Embryonic facial prominence (tissue), 1 donor: ENCODE measurements around the gene PHF13.

Experiments
- DNase-seq: peaks from one replicate; pipeline ENCODE4 v3.0.0-alpha.2; 2016; ENCODE audit errors: extremely low spot score

The PHF13 gene

DNA sequence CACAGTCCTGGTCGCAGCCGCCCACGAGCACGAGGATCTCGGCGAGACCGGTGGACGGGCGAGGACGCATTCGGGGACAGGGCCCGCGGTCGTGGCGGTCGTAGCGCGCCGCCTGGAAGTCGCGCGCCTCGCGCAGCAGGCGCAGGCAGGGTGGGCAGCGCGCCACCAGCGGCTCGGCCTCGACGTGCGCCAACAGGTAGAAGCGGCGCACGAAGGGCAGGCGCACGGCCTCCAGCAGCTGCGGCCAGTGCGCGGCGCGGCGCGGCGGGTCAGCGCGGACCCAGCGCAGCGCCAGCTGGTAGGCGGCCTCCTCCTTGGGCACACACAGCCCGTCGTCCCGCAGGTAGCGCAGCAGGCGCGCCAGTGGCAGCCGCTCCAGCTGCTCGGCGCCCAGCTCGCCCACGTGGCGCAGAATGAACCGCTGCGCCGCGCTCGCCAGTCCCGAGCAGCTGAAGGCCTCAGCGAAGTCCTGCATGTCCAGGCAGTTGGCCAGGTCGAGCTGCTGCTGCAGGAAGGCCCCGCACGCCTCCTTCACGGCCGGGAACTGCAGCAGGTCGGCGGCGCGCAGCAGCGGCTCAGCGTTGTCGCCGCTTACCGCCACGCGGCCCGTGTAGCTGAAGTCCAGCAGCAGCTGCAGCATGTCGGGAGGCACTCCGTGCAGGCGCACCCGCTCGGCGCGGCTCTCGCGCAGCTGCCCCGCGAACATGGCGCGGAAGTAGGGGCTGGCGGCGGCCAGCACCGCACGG, 11.4 kb upstream of the PHF13 start:
- no peak for DNase-seq

DNA sequence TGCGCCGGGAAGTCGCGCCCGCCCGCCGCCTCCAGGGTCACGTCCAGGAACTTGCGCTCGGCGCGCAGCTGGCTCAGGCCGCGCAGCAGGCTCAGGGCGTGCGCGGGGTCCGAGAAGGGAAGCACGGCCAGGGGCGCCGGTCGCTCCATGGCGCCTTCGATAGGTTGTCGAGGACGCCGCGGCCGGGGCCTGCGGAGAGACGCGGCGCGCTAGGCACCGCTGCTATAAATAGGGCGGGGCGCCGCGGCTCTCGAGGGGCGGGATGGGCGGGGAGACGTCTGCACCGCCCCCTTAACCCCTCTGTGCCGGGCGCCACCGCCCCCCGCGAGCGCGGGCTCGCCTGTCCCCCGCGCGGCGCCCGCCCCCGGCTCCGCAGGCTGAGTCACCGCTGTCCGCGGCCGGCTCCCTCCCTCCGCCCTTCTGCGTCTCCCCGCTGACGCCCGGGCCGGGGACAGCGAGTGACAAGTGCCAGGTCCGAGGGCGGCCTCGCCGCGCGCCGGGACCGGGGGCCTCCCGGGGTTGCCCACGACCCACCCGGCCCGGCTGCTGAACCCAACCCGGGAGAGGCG, 10.8 kb upstream of the PHF13 start, which contains the start of gene KLHL21:
Gene KLHL21, minus strand, starts transcription at position 201 of the 569 bp plus-strand sequence. Its CDS starts 52 bp downstream, at position 149.
- DNase-seq: peak; percentile 70

DNA sequence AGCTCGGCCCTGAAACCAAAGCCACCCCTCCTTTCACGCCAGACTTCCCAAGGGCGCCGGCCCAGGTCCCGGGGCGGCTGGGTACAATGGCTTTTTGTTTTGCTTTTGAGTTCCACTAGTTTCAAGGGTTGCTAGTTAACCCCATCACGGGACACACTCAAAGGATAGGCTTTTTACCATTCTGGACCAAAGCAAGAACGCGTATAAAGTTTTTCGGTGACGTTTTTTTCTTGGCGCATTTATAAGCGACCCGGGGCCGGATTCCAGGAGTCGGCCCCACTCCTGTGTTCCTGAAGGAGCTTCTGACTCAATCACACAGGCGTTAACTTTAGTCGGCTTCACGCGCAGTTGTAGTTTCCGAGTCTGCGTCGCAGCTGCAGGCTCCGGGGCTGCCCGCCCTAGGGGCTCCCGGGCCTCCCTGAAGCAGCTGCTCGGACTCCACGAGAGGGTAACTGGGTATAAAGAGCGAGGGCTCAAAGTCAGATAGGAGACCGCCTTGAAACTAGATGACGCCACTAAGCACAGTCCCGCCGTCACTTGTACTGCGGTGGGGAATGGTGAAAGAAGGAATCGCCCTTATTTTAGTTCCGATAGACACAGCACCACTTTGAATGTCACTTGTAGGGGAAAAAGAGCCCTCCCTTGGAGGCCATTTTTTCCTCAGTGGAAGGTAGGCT, 10.2 kb upstream of the PHF13 start:
- DNase-seq: peak; percentile 48

DNA sequence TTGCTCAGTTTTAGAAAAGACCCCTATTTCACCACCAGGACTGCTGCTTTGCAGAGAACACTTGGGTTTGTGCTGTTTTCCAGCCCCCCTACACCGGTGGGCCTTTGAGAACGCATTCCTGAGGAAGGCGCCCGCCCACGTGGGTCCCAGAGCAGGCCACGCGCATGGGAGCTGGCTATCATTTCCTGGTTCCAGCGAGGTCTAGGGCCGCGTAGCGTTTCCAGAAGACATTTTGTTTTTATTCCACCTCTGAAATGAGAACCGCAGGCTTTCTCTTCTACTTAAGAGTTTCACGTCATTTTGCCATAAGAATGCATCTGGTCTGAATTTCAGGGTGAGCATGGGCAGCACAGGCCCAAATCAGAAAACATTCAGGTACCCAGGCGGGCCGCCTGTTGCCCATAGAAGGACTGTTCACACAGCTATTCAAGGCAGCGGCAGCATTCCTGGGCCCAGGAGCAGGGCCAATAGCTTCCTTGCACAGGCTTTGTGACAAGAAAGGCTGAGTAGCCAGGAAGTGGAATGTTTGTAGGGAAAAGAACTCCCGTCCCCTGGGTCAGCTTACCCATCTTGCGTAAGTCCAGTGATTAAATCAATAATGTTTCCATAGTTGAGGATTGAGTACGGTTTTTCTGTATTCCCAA, 9.5 kb upstream of the PHF13 start:
- peak; percentile 76 for DNase-seq

DNA sequence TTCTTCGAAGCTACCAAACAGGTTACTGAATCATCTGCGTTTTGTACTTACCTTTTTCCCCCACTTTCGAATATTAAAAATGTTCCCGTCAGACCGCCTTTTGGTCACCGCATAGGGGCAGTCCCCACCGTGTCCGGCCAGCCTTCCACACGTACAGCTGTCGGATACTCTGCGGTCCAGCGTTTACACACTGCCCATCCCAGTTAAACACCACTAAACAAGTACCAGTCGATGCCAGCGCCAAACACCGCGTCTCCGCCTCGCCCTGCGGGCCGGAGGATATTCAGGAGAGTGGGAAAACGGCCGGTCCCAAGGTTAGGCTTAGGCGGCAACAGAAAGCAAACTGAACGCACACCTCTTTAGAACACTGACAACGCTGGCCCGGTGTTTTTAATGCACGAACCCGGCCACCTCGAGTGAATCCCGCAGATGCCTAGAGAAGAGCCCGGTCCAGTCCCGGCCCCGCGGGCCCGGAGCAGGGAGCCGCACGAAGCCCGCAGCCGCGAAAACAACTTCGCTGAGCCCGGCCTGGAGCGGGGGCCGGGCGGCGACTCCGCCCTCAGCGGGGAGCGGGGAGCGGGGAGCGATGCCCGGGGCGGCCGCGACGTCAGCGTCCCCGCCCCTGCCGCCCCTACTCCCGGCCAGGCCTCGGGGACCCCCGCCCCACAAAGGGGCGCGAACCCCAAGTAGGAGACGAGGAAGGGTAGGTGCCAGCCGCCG, 730 bp upstream of the PHF13 start:
- DNase-seq: peak; percentile 41

DNA sequence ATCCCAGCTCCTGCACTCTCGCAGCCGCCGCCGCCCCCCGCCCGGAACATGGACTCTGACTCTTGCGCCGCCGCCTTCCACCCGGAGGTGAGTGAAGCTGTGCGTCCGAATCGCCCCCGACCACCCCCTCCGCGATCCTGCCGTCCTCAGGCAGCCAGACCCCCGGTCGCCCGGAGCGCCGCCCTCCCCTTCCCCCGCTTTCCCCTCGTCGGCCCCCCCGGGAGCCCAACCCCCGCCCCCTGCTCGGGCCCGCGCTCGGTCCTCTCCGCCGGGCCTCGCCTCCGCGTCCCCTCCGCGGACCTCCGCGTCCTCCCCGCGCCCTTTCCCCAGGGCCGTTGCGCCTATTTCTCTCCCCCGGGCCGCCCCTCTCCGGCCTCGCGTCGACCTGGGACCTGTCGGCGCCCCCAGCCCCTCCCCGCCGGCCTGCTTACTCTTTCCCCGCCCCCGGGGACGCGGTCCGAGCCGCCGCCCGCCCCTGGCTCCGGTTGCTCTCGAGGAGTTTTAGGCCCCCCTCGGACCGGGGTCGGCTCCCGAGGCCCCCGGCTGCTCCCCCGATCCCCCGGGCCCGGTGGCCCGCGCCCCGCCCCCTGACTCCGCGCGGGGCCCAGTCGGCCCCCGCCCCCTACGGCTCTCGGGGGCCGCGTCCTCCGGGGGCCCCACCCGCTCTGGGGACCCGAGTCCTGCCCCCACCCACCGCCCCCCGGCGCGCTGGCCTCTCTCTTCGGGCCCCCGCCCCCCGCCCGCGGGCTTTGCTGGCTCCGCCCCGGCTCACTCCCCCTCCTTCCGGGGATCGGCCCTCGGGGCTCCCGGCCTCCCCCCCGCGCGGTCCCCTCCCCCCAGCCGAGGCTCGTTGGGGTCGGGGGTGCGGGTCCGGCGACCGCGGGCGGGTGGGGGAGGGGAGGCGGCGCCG, 743 bp downstream of the PHF13 start:
- no peak for DNase-seq

DNA sequence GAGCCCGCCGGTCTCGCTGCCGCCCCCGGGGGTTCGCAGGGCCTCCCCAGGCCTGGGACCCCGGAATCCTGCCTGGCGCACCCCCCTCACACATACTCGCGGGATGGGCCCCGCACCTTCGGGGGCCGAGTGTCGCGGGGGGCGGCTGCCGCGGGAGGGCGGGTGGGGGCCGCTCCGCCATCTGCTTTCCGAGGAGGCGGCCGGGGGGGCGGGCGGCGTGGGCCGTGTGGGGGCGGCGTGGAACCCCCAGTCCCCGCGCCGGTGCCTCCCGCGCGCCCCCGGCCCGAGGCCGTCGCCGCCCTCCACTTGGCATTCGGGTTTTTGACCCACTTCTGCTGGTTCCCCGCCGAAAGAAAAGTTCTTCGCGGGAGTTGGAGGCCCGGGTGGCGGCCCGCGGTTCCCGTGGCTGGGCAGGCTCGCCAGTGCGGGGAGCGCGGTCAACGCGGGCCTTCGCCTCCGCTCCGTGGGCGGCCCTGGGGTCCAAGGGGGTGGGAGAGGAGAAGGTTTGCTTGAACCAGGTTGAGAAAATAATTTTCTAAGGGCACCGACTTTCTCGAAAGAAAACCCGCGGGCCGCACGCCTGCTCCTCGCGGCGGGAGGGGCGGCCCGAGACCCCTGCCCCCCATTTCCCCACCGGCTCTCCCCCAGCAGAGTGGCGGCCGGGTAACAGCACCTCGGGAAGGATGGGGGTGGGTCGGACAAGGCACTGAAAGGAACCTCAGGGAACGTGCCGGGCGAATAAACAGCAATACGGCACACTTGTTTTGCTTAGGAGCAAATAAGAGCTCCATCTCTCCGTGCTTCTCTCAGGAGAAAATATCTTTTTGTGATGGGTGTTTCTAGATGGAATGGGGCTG, 1.6 kb downstream of the PHF13 start:
- no peak for DNase-seq

DNA sequence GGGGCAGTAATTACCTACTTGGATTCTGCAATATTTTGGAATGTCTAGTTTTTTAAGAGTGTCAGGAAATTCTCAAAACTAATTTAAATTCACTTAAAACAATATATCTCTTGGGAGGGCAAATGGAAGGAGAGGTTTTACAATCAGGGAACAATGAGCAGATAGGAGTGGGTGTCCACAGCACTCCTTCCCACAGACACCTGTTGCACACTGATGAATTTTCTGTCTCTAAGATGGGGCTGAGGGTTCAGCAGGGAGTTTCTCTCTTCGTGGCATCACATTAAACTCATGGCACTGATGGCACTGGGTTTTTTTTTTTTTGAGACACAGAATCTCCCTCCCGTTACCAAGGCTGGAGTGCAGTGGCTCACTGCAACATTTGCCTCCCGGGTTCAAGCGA, 5.5 kb downstream of the PHF13 start:
- no peak for DNase-seq

DNA sequence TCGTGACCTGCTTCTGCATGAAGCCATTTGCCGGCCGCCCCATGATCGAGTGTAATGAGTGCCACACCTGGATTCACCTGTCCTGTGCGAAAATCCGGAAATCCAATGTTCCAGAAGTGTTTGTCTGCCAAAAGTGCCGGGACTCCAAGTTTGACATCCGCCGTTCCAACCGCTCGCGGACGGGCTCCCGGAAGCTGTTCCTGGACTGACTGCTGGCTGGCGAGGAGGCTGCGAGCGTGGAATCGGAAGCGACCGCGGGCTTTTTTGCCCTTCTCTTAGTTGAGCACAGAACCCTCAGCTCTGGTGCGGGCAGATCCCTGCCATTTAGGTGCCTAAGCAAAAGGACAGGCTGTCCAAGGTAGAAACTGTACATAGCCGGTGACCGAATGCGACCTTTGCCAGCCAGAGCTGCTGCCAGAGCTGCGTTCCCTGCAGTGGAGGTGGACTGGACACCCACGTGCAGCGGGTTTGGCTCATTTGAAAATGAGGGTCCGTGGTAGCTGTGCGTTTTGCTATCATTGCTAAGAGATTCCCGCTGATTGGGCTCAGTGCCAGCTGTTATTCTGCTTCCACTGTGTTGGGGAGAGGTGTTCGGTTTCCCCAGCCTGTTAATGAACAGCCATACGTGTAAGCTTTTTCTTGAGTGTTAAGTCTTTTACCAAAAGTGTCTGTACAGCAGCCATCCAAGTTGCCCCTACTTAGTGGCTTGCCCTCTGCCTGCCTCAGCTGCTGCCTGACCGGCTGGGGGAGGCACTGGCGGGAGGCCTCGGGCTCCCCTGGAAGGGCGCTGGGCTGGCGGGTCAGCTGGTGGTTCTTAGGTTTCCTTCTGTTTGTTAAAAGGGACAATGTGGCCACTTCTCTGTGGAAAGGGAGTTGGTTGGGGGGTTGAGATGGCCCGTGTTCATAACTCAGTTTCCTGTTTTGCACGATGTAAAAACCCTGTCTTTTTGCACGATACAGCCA, 8.2 kb downstream of the PHF13 start:
- no peak for DNase-seq

DNA sequence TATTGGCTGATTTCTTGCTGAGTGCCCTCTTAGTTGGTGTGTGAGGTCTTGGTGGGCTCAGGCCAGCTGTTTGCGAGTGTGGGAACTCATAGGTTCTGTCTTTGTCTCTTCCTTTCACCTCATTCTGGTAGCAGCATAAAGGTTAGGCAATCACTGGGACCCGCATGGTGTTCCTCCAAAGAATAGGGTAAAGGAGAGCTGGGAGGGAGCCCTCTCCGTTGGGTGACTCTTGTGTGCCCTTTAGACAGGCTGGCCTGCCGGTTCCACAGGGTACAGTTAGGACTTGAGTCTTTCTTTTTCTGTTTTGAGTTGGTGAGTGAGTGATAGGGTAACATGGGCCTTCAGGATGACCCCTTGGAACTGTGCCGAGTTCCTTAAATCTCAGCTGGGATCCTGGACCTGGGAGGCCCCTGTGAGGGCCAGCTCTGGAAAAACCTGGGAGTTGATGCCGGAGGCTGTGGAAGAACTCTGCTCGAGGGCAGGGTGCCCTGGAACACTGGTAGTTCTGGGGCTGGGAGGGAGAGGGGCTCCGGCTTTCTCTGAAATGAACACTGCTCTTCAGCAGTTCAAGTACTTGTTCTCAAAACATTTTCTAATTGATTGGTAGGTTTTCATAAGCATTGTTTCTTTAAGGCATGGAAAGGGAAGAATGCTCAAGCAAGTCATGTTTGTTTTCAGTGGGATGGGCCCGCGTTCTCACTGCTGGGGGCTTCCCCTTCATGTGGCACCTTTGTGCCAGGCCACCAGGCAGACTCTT, 9.0 kb downstream of the PHF13 start:
- DNase-seq: no peak

DNA sequence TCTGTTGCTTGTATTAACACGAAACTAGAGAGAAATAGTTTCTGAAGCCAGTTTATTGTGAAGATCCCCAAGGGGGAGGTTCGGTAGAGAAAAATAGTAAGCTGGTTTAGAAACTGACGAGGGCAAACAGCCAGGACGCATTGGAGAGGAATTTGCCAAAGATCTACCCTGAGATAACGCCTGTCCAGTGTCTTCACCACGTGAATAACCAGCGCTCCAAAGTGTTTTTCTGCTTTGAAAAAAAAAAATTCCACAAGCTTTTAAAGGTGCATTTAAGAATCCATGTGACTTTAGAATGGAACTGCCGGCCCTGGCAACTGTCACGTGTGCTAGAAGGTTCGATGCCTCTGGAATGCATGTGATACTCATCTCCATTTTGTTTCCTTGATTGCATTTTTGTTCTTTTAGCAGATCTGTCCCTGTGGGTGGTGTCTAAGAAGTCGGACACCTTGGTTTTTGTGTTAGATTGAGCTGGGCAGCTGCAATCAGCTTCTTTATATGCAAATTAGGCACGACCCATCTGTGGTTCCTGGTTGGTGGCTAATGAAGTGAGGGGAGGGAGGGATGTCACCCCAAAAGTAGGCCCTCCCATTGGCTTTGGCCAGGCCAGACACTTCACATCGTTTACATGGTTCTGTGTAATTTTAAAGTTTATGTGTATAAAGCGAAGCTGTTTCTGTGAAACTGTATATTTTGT, 9.9 kb downstream of the PHF13 start:
- no peak for DNase-seq

DNA sequence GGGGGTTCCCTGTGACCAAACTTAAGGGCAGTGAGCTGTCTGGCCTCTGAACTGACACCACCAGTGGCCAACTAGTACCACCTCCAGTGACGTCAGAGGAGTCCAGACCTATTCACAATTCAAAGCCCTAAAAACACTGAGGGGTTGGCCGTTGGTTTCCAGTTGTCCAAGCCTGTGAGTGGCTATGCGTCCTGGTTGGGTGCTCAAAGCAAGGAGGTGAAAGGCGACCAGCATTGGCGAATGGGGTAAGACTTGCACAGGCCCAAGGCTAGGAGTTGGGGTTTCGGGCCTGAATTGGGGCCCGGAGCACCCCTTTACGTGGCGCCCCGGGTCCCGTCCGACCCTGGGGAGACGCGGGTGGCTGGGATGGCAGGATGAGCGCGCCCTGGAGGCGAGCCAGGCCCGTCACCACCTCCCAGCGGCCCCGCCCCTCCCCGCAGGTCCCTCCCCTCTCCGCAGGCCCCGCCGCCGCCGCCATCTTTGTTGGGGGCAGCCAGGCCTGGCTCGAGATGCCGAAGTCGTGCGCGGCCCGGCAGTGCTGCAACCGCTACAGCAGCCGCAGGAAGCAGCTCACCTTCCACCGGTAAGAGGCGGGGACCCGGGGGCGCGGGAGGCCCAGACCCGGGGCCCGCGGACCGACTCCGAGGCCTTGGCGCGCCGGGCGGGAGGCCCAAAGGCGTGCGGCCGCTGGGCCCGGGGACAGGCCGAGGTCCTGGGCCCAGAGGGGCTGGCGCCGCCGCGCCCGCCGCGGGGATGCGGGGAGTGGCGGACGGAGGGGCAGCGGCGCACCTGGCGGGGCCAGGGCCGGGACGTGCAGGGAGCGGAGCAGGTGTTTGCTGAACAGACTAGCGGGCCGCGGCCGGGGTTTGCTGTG, 11.4 kb downstream of the PHF13 start, which contains the start of gene THAP3:
Gene THAP3, plus strand, starts transcription at position 159 of the 874 bp plus-strand sequence. Its CDS starts 351 bp downstream, at position 510.
- no peak for DNase-seq

DNA sequence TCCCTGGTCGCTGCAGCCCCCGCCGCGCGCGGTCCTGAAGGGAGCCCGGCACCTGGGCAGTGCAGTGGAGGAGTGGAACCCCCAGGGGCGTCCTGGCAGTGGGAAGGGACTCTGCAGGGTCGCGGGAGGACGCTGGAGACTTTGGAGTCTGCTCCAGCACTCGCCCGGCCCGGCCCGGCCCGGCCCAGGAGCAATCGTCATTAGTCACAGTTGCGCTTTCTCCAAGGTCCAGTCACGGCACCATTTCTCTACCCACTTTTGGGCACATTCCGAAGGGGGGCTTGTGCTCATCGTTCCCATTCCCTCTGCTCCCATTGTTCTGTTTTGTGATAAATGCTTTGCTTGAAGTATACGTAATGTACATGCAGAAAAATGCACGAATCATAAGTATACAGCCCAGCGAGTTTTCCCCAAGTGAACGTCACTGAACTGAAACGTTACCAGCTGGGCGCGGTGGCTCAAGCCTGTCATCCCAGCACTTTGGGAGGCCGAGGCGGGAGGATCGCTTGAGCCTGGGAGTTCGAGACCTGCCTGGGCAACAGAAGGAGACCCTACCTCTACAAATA, 12.1 kb downstream of the PHF13 start:
- DNase-seq: no peak

DNA sequence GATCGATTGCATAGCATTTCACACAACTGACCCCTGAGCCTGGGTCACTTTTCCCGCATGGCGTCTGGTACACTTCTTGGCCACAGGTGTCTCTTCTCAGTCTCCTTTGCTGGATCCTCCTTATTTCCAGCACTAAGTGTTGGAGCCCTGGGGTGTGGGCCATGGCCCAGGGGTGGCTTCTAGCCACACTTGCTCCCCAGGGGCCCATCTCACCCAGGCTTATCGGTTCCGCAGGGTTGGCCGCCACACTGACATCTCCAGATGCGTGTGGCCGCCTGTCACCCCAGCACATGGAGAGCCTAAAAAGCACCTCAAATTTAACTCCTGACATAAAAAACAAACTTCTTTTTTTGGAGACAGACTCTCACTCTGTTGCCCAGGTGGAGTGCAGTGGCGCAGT, 13.5 kb downstream of the PHF13 start:
- no peak for DNase-seq

DNA sequence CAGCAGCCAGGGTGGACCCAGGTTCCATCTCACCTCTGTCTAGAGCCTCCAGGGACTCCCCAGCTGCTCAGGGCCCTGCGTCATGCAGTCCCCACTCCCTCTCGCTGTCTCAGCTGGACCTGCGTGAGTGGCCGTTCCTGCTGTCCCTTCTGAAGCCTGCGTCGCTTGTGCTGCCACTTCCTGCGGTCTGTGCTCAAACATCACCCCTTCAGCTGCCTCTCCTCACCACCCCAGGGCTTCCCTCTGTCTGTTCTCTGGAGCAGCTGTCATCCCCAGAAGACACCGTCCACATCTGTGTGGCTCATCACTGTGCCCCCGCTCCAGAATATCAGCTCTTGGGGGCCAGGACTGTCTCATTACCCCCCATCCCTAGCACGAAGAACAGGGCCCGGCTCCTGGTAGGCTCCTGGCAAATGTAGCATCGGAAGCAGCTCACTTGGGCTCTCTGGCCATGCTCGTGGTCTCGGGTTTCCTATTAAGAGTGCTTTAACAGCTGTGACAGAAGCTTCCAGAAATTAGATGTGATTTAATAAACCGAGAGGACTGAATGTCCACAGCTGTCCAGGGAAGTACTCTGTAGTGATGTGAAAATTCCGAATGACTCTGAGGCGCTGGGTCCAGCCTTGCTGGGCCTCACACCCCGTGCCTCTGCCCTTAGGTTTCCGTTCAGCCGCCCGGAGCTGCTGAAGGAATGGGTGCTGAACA, 14.5 kb downstream of the PHF13 start:
- DNase-seq: no peak
